Adrenal gland (tissue), 5 donors: ENCODE data around the gene MBD4.
"Not testable (repeated sequence)": the region's sequence is repeated elsewhere in the genome, so short reads cannot be mapped to it uniquely, and the experiment has no call there.

Experiments
- CTCF ChIP-seq, 6 experiments: fragments of 450-650 bp in 4 of 6; fragments of 200-600 bp in 2 of 6; sonication (generic) in 1 of 6; IDR thresholded peaks; 1 replicate in 5 of 6; 2 replicates in 1 of 6; pipeline versions ENCODE4 v1.5.1 to v1.8.0; 2016 to 2021; ENCODE audit warnings: antibody characterized with exemption in 6 of 6, mild to moderate bottlenecking in 2 of 6, moderate library complexity in 1 of 6
- POLR2A ChIP-seq, 2 donors: fragments of 450-650 bp; IDR thresholded peaks; one replicate each; pipeline ENCODE4 v1.6.1; 2017; ENCODE audit warnings: antibody characterized with exemption in 2 of 2, mild to moderate bottlenecking in 2 of 2, moderate library complexity in 1 of 2
- donor health status: DM: no; HTN: no; CAD: no.

- TF ChIP-seq POLR2A, CTCF (IDR thresholded peaks at IDR 0.05): not testable (repeated sequence)
Observed at GRCh38 chr3:129485146-129485545, 45.4 kb upstream of the MBD4 start.
